NCI-H82 treated with DMSO at 0.1 percent for 48 hours (cell line): Measurements from ENCODE around the gene PHRF1.

ENCODE experiments used
- DNase-seq: peaks from one replicate; lab custom pipeline; 2025; ENCODE audit not compliant: unreplicated experiment; lab: John Stamatoyannopoulos, UW

Gene PHRF1

GRCh38 chr11:625636-626268 lies 49.5 kb downstream of the PHRF1 start:
- DNase-seq, result no peak

GRCh38 chr11:626475-627307 lies 50.4 kb downstream of the PHRF1 start, which contains the start of gene SCT:
TSS of gene SCT (minus strand) at chr11:627181. CDS start at chr11:627143, 38 bp downstream.
- no peak for DNase-seq

- DNase-seq, result no peak
Observed at GRCh38 chr11:627308-627576, 51.0 kb downstream of the PHRF1 start.

DNA sequence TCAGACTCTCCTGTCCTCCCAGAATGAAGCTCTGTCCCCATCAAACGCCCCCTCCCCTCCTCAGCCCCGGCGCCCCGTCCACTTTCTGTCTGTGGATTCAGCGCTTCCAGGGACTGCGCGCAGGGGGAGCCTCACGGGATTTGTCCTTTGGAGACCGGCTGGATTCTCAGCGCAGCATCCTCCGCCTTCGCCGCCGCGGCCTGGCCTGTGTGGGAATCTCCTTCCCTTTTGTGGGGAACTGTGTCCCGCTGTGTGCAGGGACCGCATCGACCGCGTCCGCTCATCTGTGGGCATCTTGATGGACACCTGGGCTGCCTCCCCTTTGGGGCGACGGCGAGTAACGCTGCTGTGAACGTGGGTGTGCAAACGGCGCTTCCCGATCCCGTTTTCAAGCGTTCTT lies 51.8 kb downstream of the PHRF1 start:
- no peak for DNase-seq

- no peak for DNase-seq
Observed at GRCh38 chr11:629237-629583, 52.9 kb downstream of the PHRF1 start.

DNA sequence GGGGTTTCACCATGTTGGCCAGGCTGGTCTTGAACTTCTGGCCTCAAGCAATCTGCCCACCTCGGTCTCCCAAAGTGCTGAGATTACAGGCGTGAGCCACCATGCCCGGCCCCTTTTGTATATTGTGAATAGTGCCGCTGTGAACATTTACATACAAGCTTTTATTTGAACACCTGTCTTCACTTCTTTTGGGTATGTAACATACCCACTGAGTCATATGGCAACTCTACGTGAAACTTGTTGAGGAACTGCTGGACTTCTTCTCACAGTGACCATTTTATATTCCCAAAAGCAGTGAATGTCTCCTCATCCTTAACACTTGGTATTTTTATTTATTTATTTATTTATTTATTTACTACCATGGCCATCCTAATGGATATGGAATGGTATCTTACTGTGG lies 54.6 kb downstream of the PHRF1 start:
- no peak for DNase-seq

DNA sequence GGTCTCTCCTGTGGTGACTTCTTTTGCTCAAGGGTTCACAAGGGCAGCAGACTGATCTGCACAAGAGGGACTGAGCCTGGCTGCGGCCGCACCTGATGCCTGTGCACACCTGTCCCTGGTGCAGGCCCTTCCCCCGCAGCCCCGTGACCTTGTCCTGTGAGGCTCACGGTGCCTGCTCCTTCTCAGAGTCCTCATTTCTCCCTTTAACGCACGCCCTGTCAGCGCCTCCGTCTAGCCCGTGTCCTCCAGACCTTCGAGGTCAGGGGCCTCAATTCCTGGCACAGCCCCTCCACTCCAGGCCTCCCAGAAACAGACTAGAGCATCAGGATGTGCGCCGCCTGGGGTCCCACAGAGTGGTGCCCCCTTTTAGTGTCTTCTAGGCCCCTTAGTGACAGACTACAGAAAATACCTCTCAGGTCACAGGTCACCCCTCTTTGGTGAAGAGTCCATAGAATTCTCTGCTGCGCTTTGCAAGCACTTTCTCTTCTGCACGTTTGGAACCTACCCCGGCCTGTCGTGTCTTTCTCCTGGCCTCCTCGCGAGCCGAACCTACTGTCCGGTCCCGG lies 59.8 kb downstream of the PHRF1 start:
- DNase-seq, result no peak

- DNase-seq, result no peak
Observed at GRCh38 chr11:636511-637332, 60.5 kb downstream of the PHRF1 start, which contains the start of gene DRD4. TSS of gene DRD4 (plus strand) at chr11:637269. CDS start at chr11:637305, 36 bp downstream.

DNA sequence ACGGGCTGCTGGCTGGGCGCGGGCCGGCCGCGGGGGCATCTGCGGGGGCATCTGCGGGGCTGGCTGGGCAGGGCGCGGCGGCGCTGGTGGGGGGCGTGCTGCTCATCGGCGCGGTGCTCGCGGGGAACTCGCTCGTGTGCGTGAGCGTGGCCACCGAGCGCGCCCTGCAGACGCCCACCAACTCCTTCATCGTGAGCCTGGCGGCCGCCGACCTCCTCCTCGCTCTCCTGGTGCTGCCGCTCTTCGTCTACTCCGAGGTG lies 61.0 kb downstream of the PHRF1 start:
- DNase-seq, result no peak

DNA sequence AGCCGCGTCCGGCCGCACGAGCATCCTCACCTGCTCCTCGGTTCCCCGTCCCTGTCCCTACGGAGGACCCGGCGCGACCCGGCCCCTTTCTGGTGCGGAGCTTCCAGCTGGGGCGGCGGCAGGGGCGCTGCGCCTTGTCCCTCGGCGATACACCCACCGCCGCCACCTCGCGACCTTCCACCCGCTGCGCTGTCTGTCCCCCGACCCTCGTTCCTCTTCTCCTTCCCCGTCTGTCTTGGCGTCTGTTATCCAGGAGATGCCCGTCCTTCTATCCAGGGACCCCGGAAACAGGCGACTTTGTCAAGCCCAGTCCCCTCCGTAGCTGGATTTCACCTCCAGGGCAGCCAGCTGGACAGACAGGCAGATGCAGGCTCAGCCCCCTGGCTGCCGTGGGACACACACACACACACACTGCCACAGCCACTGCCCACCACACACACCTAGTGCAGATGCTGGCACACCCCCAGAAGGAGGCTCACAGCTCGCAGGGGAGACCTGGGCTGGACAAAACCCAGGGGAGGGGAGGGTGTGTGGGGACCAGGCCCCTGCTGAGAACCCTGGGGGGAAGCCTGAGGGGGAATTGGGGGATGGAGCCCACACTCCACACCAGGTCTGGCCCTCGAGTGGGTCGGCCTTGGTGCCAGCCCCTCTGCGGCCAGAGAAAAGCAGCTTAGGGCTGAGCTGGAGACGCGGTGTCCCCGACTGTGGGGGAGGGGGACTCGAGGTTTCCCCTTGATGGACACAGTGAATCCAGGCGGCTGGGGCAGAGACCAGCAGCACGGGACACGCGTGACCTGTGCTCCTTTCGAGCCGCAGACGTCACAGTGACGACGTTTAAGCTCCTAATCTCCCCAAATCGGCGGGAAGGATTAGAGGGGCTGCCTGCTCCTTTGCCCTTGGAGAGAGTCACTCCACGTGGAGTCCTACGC lies 61.6 kb downstream of the PHRF1 start:
- DNase-seq, result peak; percentile 40

DNA sequence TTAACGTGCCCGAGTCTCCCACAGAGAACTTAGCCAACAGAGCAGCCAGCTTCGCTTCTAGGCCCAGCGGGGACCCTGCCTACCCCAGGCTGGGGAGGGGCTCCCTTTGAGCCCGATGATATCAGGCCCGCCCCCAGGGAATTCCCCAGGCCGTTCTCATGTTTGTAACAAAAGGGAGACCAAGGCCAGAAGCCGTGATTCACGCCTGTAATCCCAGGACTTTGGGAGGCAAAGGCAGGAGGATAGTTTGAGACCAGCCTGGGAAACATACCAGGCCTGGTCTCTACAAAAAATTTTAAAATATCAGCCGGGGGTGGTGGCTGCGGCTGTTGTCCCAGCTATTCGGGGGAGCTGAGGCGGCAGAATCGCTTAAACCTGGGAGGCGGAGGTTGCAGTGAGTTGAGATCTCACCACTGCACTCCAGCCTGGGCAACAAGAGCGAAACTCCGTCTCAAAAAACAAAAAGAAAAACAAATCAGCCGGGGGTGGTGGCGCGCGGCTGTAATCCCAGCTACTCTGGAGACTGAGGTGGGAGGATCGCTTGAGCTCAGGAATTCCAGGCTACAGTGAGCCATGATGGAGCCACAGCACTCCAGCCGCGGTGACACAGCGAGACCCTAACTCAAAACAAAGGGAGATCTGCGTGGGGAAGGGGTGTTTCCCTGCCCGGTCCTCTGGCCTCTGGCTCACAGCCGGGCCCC lies 62.5 kb downstream of the PHRF1 start:
- DNase-seq, result no peak

GRCh38 chr11:639332-639955 lies 63.2 kb downstream of the PHRF1 start:
- DNase-seq, result no peak

DNA sequence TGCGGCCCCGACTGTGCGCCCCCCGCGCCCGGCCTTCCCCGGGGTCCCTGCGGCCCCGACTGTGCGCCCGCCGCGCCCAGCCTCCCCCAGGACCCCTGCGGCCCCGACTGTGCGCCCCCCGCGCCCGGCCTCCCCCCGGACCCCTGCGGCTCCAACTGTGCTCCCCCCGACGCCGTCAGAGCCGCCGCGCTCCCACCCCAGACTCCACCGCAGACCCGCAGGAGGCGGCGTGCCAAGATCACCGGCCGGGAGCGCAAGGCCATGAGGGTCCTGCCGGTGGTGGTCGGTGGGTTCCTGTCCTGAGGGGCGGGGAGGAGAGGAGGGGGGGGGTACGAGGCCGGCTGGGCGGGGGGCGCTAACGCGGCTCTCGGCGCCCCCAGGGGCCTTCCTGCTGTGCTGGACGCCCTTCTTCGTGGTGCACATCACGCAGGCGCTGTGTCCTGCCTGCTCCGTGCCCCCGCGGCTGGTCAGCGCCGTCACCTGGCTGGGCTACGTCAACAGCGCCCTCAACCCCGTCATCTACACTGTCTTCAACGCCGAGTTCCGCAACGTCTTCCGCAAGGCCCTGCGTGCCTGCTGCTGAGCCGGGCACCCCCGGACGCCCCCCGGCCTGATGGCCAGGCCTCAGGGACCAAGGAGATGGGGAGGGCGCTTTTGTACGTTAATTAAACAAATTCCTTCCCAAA lies 63.9 kb downstream of the PHRF1 start:
- DNase-seq, result no peak

DNA sequence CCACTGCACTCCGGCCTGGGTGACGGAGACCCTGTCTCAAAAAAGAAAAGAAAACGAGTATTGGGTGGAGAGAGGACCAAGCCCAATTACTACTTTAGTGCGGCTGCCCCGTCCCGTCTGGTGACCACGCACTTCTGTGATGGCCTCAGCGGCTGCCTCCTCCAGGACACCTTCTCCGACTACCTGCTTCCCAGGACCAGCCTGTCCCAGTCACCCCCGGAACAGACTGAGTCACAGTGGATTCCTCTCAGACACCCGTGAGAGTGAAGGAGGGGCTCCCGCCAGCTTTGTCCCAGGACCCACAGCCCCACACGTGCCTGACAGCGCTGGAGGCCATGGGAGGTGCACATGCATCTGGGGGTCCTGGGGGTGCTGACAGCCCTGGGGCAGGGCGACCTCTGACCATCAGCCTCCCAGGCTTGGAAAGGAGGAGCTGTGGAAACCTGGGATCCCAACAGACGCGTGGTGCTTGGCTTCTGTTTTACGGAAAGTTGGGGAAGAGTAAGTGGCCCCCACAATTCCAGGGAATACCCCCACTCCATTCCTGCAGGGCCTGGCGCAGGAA lies 65.6 kb downstream of the PHRF1 start:
- no peak for DNase-seq

DNA sequence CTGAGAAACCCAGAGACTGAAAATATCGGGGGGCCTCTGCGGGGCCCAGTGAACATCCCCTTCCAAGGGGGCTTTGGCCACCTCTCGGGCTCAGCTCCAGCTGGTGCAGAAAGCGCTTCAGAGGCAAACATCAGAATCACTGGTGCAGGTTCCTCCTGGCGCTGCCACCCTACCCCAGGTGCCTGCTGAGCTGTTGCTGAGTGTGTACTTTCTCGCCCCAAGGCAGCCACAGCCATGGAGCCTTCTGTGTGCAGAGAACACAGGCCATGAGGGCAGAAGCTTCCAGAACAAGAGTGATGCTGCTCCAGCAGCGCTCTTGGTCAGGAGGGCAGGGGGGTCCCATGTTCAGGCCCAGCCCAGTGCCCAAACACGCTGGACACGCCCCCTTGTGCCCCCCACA lies 67.1 kb downstream of the PHRF1 start:
- DNase-seq, result no peak

GRCh38 chr11:643849-644738 lies 67.8 kb downstream of the PHRF1 start:
- DNase-seq, result no peak

DNA sequence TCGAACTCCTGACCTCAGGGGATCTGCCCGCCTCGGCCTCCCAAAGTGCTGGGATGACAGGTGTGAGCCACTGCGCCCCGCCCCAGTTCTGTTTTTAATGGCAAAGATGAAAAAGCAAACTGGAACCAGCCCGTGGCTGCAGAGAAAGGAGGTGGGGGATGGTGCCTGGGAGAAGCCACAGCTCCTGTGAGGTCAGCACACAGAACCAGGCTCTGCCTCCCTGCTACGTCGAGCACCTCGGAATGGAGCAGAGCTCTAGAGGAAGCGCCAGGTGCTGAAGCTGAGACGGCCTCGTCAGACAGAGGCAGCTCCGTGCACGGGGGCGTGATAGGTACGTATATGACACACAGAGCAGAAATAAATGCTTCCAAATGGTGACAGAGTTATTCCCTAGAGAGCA lies 69.3 kb downstream of the PHRF1 start:
- DNase-seq, result no peak

- DNase-seq, result no peak
Observed at GRCh38 chr11:646214-646613, 69.9 kb downstream of the PHRF1 start.
